SK-N-SH (cell line): ENCODE measurements around the gene CLK2. TPM values are rescaled to one million over a fixed set of nuclear protein-coding genes. Genes with fewer than 3 reads are reported as not detected.

Experiments used
- CTCF ChIA-PET: fragments of 300-600, 350-600 bp; formaldehyde crosslinking; extraction: SDS; loops from one replicate; lab custom pipeline; 2021; lab: Yijun Ruan, JAX
- POLR2A ChIA-PET: fragments of 350-600 bp; sonication (Branson Sonifier 250); formaldehyde crosslinking; extraction: SDS; loops from one replicate; lab custom pipeline; 2020; ENCODE audit warnings: antibody characterized with exemption, inconsistent platforms; lab: Yijun Ruan, JAX
- DNase-seq: peaks from one replicate; pipeline ENCODE4 v3.0.0; 2012
- H2AFZ ChIP-seq: fragments of 200-600 bp; sonication (generic); 2 replicates; pipeline ENCODE4 v1.8.1; 2016; ENCODE audit warnings: antibody characterized with exemption, mild to moderate bottlenecking, low read depth
- H3F3A ChIP-seq: fragments of 200-600 bp; sonication (generic); replicated peaks from 2 replicates; pipeline ENCODE3; 2016; ENCODE audit warnings: antibody characterized with exemption, mild to moderate bottlenecking; ENCODE audit not compliant: insufficient read depth
- H3K27ac ChIP-seq, 2 experiments: fragments of 200-500 bp in 1 of 2; fragments of 200-600 bp in 1 of 2; sonication (Bioruptor generic) in 1 of 2; sonication (generic), shearing (Covaris generic) in 1 of 2; 2 replicates each; pipeline versions ENCODE4 v1.5.1 to v1.6.1; 2014 to 2016; ENCODE audit warnings: low read depth in 2 of 2, inconsistent platforms in 1 of 2, low read length in 1 of 2, mild to moderate bottlenecking in 1 of 2, mixed read lengths in 1 of 2
- H3K27me3 ChIP-seq: fragments of 200-600 bp; sonication (generic), shearing (Covaris generic); 2 replicates; pipeline ENCODE4 v1.6.1; 2016; ENCODE audit warnings: mixed run types; ENCODE audit not compliant: insufficient read depth
- H3K36me3 ChIP-seq, 2 experiments: fragments of 200-500 bp in 1 of 2; fragments of 200-600 bp in 1 of 2; sonication (Bioruptor generic) in 1 of 2; sonication (generic) in 1 of 2; replicated peaks in 1 of 2; 2 replicates each; pipeline versions ENCODE3 to v1.5.1; 2014 to 2016; ENCODE audit warnings: low read length in 1 of 2, mild to moderate bottlenecking in 1 of 2; ENCODE audit not compliant: insufficient read depth in 2 of 2, control insufficient read depth in 1 of 2
- H3K4me1 ChIP-seq, 2 experiments: fragments of 200-500 bp in 1 of 2; fragments of 200-600 bp in 1 of 2; sonication (Bioruptor generic) in 1 of 2; sonication (generic), shearing (Covaris generic) in 1 of 2; 2 replicates each; pipeline versions ENCODE4 v1.5.1 to v1.6.1; 2014 to 2016; ENCODE audit warnings: low read depth in 1 of 2, low read length in 1 of 2, mixed run types in 1 of 2; ENCODE audit not compliant: insufficient read depth in 2 of 2, control insufficient read depth in 1 of 2
- H3K4me2 ChIP-seq: fragments of 200-600 bp; sonication (generic), shearing (Covaris generic); 2 replicates; pipeline ENCODE4 v1.6.1; 2017; ENCODE audit warnings: mixed run types
- H3K4me3 ChIP-seq, 2 experiments: fragments of 200-500 bp in 1 of 2; fragments of 200-600 bp in 1 of 2; sonication (Bioruptor generic) in 1 of 2; sonication (generic), shearing (Covaris generic) in 1 of 2; 2 replicates each; pipeline versions ENCODE4 v1.5.1 to v1.8.1; 2014 to 2016; ENCODE audit warnings: low read depth in 2 of 2, inconsistent platforms in 1 of 2, low read length in 1 of 2, mild to moderate bottlenecking in 1 of 2, mixed read lengths in 1 of 2, moderate library complexity in 1 of 2
- H3K79me2 ChIP-seq: fragments of 200-600 bp; sonication (generic); 2 replicates; pipeline ENCODE4 v1.8.1; 2017; ENCODE audit warnings: mild to moderate bottlenecking; ENCODE audit not compliant: insufficient read depth
- H3K9ac ChIP-seq: fragments of 200-600 bp; sonication (generic); 2 replicates; pipeline ENCODE4 v1.6.1; 2017; ENCODE audit warnings: mixed run types
- H3K9me2 ChIP-seq: fragments of 200-600 bp; sonication (generic); 2 replicates; pipeline ENCODE4 v1.6.1; 2017; ENCODE audit warnings: mixed run types
- H3K9me3 ChIP-seq: fragments of 200-600 bp; sonication (generic); 2 replicates; pipeline ENCODE4 v1.6.1; 2017; ENCODE audit warnings: mixed run types, mild to moderate bottlenecking, moderate library complexity
- H4K20me1 ChIP-seq: fragments of 200-600 bp; sonication (generic); 2 replicates; pipeline ENCODE4 v1.6.1; 2017; ENCODE audit warnings: mild to moderate bottlenecking, mixed run types; ENCODE audit not compliant: insufficient read depth
- CHD2 ChIP-seq: fragments of 150-350 bp; IDR thresholded peaks from 2 replicates; pipeline ENCODE4 v1.6.1; 2018; ENCODE audit warnings: low read length; ENCODE audit not compliant: partially characterized antibody
- EP300 ChIP-seq, 2 experiments: IDR thresholded peaks; 2 replicates each; pipeline versions ENCODE4 v1.4.0 to v1.6.1; 2012; ENCODE audit warnings: borderline replicate concordance in 1 of 2, low read depth in 1 of 2, low read length in 1 of 2
- FOXJ3 ChIP-seq: sonication (generic); formaldehyde crosslinking; IDR thresholded peaks from 2 replicates; pipeline ENCODE4 v1.5.1; 2020; ENCODE audit warnings: mild to moderate bottlenecking, missing genetic modification reagents
- GABPA ChIP-seq: IDR thresholded peaks from 2 replicates; pipeline ENCODE4 v1.4.0; 2012; ENCODE audit warnings: low read depth, mild to moderate bottlenecking
- NFIC ChIP-seq: IDR thresholded peaks from 2 replicates; pipeline ENCODE4 v1.4.0; 2012; ENCODE audit warnings: borderline replicate concordance
- POLR2AphosphoS5 ChIP-seq: IDR thresholded peaks from 2 replicates; pipeline ENCODE4 v1.6.1; 2012; ENCODE audit warnings: low read depth, low read length
- RCOR1 ChIP-seq: fragments of 150-350 bp; IDR thresholded peaks from 2 replicates; pipeline ENCODE4 v1.6.1; 2017; ENCODE audit warnings: antibody characterized with exemption, low read length
- SMC3 ChIP-seq: IDR thresholded peaks from 2 replicates; pipeline ENCODE4 v1.6.1; 2012; ENCODE audit warnings: low read depth, low read length, improper control_type of control experiment
- TEAD4 ChIP-seq: IDR thresholded peaks from 2 replicates; pipeline ENCODE4 v1.4.0; 2012; ENCODE audit warnings: mild to moderate bottlenecking, borderline replicate concordance; ENCODE audit not compliant: insufficient read depth
- YY1 ChIP-seq: IDR thresholded peaks from 2 replicates; pipeline ENCODE4 v1.4.0; 2012; ENCODE audit warnings: low read depth, mild to moderate bottlenecking
- WGBS: methylation state at CpG from one replicate; pipeline ENCODE4 v1.1.6; 2017; ENCODE audit warnings: low lambda C conversion rate; 5-methylcytosine and 5-hydroxymethylcytosine counted together
- polyA plus RNA-seq, 3 experiments: library from polyadenylated mRNA; depleted of rRNA; stranded (reverse); fragments of >200 nt; gene quantifications; 2 replicates each; pipeline ENCODE4 v1.2.3, GENCODE V29; 2012
- TF ChIP-seq, protein P1 (sequence below): fragments of 200-600 bp; sonication (generic); IDR thresholded peaks from 2 replicates; pipeline ENCODE4 v1.6.1; 2017; ENCODE audit warnings: antibody characterized with exemption, mild to moderate bottlenecking, moderate library complexity
- TF ChIP-seq, protein P2 (sequence below): fragments of 150-350 bp; IDR thresholded peaks from 2 replicates; pipeline ENCODE4 v1.6.1; 2016; ENCODE audit warnings: mild to moderate bottlenecking, low read depth, low read length
- TF ChIP-seq, protein P3 (sequence below): IDR thresholded peaks from 2 replicates; pipeline ENCODE4 v1.4.0; 2012; ENCODE audit warnings: low read depth
- TF ChIP-seq, protein P4 (sequence below): IDR thresholded peaks from 2 replicates; pipeline ENCODE4 v1.4.0; 2012; ENCODE audit warnings: low read depth, borderline replicate concordance
- TF ChIP-seq, protein P5 (sequence below): IDR thresholded peaks from 2 replicates; pipeline ENCODE4 v1.6.1; 2012; ENCODE audit warnings: mild to moderate bottlenecking, low read depth, low read length, moderate library complexity
- TF ChIP-seq, protein P6 (sequence below): fragments of 150-350 bp; IDR thresholded peaks from 2 replicates; pipeline ENCODE4 v1.6.1; 2017; ENCODE audit warnings: antibody characterized with exemption, low read length, low read depth, borderline replicate concordance

Gene CLK2
- polyA plus RNA-seq, 1 of the 3 experiments (the other 2 are of a cell fraction), result 76.7 TPM

DNA sequence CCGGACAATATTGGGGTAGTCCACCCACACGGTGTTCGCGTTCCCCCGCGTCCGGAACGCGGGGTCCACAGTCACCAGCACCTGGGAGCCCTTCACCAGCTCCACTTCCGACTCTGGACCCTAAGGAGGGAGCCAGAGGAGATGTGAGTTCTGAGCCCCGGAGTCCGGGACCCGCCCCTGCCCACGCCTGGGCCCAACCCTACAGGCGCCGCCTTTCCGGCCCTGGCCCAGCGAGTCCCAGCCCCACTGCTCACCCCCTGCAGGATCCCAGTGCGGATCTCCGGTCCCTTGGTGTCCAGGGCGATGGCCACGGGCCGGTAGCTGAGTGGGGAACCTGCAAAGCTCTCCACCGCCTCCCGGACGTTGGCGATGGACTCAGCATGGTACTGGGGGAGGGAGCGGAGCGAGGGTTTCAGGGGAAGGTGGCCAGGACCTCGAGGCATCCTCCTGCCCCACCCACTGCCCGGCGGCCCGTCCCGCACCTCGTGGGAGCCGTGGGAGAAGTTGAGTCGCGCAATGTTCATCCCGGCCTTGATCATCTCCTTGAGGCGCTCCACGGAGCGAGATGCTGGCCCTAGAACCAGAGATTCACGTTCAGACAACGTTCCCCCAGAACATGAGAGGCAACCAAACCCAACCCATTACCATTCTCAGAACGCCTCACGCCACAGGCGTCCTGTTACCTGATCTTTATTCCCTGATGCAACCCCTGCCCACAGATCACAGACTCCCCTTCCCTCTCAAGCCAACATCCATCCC, 22.1 kb upstream of the CLK2 start:
- no peak overlapping the region for H3K27ac ChIP-seq
- no peak for DNase-seq
- H3K27me3 ChIP-seq, result no peaks in the 10 kb centered on the region
- H3K9me2 ChIP-seq, result no peaks in the 10 kb centered on the region
- H3K9me3 ChIP-seq, result no peaks in the 10 kb centered on the region
- no peaks in the 10 kb centered on the region for H4K20me1 ChIP-seq
- TF ChIP-seq FOXJ3 (CRISPR knock-in tag), result no peak
- TF ChIP-seq, protein P1, sequence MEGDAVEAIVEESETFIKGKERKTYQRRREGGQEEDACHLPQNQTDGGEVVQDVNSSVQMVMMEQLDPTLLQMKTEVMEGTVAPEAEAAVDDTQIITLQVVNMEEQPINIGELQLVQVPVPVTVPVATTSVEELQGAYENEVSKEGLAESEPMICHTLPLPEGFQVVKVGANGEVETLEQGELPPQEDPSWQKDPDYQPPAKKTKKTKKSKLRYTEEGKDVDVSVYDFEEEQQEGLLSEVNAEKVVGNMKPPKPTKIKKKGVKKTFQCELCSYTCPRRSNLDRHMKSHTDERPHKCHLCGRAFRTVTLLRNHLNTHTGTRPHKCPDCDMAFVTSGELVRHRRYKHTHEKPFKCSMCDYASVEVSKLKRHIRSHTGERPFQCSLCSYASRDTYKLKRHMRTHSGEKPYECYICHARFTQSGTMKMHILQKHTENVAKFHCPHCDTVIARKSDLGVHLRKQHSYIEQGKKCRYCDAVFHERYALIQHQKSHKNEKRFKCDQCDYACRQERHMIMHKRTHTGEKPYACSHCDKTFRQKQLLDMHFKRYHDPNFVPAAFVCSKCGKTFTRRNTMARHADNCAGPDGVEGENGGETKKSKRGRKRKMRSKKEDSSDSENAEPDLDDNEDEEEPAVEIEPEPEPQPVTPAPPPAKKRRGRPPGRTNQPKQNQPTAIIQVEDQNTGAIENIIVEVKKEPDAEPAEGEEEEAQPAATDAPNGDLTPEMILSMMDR, result no peak
- no peak for TF ChIP-seq TEAD4
- no peak for TF ChIP-seq POLR2AphosphoS5
- no peak for TF ChIP-seq NFIC
- TF ChIP-seq, protein P2, sequence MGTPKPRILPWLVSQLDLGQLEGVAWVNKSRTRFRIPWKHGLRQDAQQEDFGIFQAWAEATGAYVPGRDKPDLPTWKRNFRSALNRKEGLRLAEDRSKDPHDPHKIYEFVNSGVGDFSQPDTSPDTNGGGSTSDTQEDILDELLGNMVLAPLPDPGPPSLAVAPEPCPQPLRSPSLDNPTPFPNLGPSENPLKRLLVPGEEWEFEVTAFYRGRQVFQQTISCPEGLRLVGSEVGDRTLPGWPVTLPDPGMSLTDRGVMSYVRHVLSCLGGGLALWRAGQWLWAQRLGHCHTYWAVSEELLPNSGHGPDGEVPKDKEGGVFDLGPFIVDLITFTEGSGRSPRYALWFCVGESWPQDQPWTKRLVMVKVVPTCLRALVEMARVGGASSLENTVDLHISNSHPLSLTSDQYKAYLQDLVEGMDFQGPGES, result no peak
- TF ChIP-seq, protein P3, sequence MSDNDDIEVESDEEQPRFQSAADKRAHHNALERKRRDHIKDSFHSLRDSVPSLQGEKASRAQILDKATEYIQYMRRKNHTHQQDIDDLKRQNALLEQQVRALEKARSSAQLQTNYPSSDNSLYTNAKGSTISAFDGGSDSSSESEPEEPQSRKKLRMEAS, result no peak
- TF ChIP-seq RCOR1, result no peak
- TF ChIP-seq CHD2, result no peak
- TF ChIP-seq GABPA, result no peak
- no peak for TF ChIP-seq SMC3
- ChIA-PET CTCF (interaction anchor here (0.9 kb wide), 1 partner anchor 13 kb away, joined by 3 read pairs; no protein-coding TSS in a partner anchor), POLR2A (no interaction called here)
- H3K79me2 ChIP-seq, result no peaks in the 10 kb centered on the region
- no peak overlapping the region for H3K4me3 ChIP-seq
- WGBS, result 70% methylated on average over 24 of the region's 47 CpGs
- H2AFZ ChIP-seq, result no peak overlapping the region
- H3K4me1 ChIP-seq, result no peaks in the 10 kb centered on the region
- H3K4me2 ChIP-seq, result no peak overlapping the region
- H3K36me3 ChIP-seq, result no peaks in the 10 kb centered on the region
- H3F3A ChIP-seq, result no peaks in the 10 kb centered on the region
- H3K9ac ChIP-seq, result no peak overlapping the region

DNA sequence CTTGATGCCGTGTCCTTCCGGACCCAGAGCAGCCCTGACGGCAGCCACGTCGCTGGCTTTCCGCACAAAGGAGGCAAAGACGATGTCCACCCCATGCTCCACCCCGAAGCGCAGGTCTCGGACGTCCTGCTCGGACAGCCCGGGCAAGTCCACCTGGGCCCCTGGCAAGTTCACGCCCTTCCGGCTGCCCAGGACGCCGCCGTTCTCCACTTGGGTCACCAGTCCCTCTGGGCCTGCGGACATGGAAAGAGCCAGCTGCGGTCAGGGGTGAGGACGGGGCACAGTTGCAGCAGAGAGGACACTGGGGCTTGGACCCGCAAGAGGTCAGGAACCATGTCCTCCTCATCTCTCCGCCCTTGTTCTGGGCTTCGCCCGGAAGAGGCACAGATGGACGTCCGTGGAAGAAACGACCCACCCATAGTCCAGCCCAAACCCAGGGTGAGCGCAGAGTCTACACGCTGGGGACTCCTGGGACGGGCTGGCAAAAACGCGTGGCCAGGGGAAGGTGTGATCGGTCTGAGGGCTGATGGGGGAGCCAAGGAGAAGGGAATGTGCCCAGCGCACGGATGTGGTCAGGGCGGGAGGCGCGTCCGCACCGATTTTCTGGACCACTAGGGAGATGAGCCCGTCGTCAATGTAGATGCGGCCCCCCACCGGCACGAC, 21.3 kb upstream of the CLK2 start:
- Histone ChIP-seq H3K4me2 (no peak overlapping the region), H3F3A (no peaks in the 10 kb centered on the region), H4K20me1 (no peaks in the 10 kb centered on the region), H3K27ac (no peak overlapping the region), H3K36me3 (no peaks in the 10 kb centered on the region), H3K4me3 (no peak overlapping the region), H2AFZ (no peak overlapping the region), H3K4me1 (no peaks in the 10 kb centered on the region), H3K9me2 (no peaks in the 10 kb centered on the region), H3K9ac (no peak overlapping the region), H3K27me3 (no peaks in the 10 kb centered on the region), H3K79me2 (no peaks in the 10 kb centered on the region), H3K9me3 (no peaks in the 10 kb centered on the region)
- ChIA-PET POLR2A (no interaction called here), CTCF (no interaction called here)
- DNase-seq, result no peak
- 87% methylated on average over 46 of the region's 46 CpGs for WGBS
- TF ChIP-seq YY1, result no peak
- TF ChIP-seq, protein P4, sequence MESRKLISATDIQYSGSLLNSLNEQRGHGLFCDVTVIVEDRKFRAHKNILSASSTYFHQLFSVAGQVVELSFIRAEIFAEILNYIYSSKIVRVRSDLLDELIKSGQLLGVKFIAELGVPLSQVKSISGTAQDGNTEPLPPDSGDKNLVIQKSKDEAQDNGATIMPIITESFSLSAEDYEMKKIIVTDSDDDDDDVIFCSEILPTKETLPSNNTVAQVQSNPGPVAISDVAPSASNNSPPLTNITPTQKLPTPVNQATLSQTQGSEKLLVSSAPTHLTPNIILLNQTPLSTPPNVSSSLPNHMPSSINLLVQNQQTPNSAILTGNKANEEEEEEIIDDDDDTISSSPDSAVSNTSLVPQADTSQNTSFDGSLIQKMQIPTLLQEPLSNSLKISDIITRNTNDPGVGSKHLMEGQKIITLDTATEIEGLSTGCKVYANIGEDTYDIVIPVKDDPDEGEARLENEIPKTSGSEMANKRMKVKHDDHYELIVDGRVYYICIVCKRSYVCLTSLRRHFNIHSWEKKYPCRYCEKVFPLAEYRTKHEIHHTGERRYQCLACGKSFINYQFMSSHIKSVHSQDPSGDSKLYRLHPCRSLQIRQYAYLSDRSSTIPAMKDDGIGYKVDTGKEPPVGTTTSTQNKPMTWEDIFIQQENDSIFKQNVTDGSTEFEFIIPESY, result no peak
- TF ChIP-seq, protein P5, sequence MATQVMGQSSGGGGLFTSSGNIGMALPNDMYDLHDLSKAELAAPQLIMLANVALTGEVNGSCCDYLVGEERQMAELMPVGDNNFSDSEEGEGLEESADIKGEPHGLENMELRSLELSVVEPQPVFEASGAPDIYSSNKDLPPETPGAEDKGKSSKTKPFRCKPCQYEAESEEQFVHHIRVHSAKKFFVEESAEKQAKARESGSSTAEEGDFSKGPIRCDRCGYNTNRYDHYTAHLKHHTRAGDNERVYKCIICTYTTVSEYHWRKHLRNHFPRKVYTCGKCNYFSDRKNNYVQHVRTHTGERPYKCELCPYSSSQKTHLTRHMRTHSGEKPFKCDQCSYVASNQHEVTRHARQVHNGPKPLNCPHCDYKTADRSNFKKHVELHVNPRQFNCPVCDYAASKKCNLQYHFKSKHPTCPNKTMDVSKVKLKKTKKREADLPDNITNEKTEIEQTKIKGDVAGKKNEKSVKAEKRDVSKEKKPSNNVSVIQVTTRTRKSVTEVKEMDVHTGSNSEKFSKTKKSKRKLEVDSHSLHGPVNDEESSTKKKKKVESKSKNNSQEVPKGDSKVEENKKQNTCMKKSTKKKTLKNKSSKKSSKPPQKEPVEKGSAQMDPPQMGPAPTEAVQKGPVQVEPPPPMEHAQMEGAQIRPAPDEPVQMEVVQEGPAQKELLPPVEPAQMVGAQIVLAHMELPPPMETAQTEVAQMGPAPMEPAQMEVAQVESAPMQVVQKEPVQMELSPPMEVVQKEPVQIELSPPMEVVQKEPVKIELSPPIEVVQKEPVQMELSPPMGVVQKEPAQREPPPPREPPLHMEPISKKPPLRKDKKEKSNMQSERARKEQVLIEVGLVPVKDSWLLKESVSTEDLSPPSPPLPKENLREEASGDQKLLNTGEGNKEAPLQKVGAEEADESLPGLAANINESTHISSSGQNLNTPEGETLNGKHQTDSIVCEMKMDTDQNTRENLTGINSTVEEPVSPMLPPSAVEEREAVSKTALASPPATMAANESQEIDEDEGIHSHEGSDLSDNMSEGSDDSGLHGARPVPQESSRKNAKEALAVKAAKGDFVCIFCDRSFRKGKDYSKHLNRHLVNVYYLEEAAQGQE, result no peak
- TF ChIP-seq EP300 (IDR thresholded peaks at IDR 0.05; ENCODE audit: borderline replicate concordance in 1 of 2, low read depth in 1 of 2, low read length in 1 of 2), result no peak
- TF ChIP-seq, protein P6, sequence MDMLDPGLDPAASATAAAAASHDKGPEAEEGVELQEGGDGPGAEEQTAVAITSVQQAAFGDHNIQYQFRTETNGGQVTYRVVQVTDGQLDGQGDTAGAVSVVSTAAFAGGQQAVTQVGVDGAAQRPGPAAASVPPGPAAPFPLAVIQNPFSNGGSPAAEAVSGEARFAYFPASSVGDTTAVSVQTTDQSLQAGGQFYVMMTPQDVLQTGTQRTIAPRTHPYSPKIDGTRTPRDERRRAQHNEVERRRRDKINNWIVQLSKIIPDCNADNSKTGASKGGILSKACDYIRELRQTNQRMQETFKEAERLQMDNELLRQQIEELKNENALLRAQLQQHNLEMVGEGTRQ, result no peak
